ENCODE results near the gene CELF2. TPM values are rescaled to one million over a fixed set of nuclear protein-coding genes. Genes with fewer than 3 reads are reported as not detected.

The CELF2 gene
- total RNA-seq, 1 donor from 2014 or later, result 14.4 TPM

GRCh38 chr10:11049806-11050205, 32.1 kb downstream of the CELF2 start:
- DNase-seq (ENCODE audit: extremely low spot score, unreplicated experiment), result no peak
- TF ChIP-seq CTCF (conservative IDR thresholded peaks at IDR 0.05), result no peak
- H3K36me3 Mint-ChIP-seq, result no peaks in the 10 kb centered on the region
- H3K4me3 Mint-ChIP-seq, result no peak overlapping the region
- H3K4me1 Mint-ChIP-seq (ENCODE audit: unreplicated experiment), result no peaks in the 10 kb centered on the region
- peaks cover 52% of the 10 kb centered on the region for H3K27me3 Mint-ChIP-seq
- no peaks in the 10 kb centered on the region for H3K9me3 Mint-ChIP-seq
- H3K27ac Mint-ChIP-seq, result no peak overlapping the region

- Mint-ChIP-seq H3K36me3 (no peaks in the 10 kb centered on the region), H3K27me3 (peaks cover 52% of the 10 kb centered on the region), H3K27ac (no peak overlapping the region), H3K4me3 (no peak overlapping the region), H3K4me1 (ENCODE audit: unreplicated experiment) (no peaks in the 10 kb centered on the region), H3K9me3 (no peaks in the 10 kb centered on the region)
- no peak for TF ChIP-seq CTCF (conservative IDR thresholded peaks at IDR 0.05)
- DNase-seq (ENCODE audit: extremely low spot score, unreplicated experiment), result no peak
These were observed 32.9 kb downstream of the CELF2 start for GRCh38 chr10:11050301-11051287.

GRCh38 chr10:11057018-11057417, 39.3 kb downstream of the CELF2 start:
- Mint-ChIP-seq H3K9me3 (peaks cover under 1% of the 10 kb centered on the region), H3K4me3 (no peak overlapping the region), H3K27ac (no peak overlapping the region), H3K27me3 (peaks cover 14% of the 10 kb centered on the region), H3K4me1 (ENCODE audit: unreplicated experiment) (no peaks in the 10 kb centered on the region), H3K36me3 (peaks cover under 1% of the 10 kb centered on the region)
- TF ChIP-seq CTCF (conservative IDR thresholded peaks at IDR 0.05), result no peak
- no peak for DNase-seq (ENCODE audit: extremely low spot score, unreplicated experiment)

- Mint-ChIP-seq H3K27ac (no peak overlapping the region), H3K4me3 (no peak overlapping the region), H3K9me3 (peaks cover 5% of the 10 kb centered on the region), H3K4me1 (ENCODE audit: unreplicated experiment) (no peaks in the 10 kb centered on the region), H3K27me3 (peaks cover 14% of the 10 kb centered on the region), H3K36me3 (peaks cover 4% of the 10 kb centered on the region)
- no peak for DNase-seq (ENCODE audit: extremely low spot score, unreplicated experiment)
- no peak for TF ChIP-seq CTCF (conservative IDR thresholded peaks at IDR 0.05)
These were observed 39.8 kb downstream of the CELF2 start for GRCh38 chr10:11057448-11057847.

GRCh38 chr10:11057994-11058393, 40.3 kb downstream of the CELF2 start:
- no peak for DNase-seq (ENCODE audit: extremely low spot score, unreplicated experiment)
- peaks cover 8% of the 10 kb centered on the region for H3K36me3 Mint-ChIP-seq
- H3K27me3 Mint-ChIP-seq, result peaks cover 8% of the 10 kb centered on the region
- H3K27ac Mint-ChIP-seq, result no peak overlapping the region
- H3K9me3 Mint-ChIP-seq, result peaks cover 5% of the 10 kb centered on the region
- TF ChIP-seq CTCF (conservative IDR thresholded peaks at IDR 0.05), result no peak
- H3K4me3 Mint-ChIP-seq, result no peak overlapping the region
- H3K4me1 Mint-ChIP-seq (ENCODE audit: unreplicated experiment), result no peaks in the 10 kb centered on the region

Data from type B pancreatic cell (in vitro differentiated cells).